Body of pancreas (tissue), 4 donors: ENCODE data around the gene DIP2B.

Experiments used
- POLR2A ChIP-seq, 3 donors: fragments of 450-650 bp; IDR thresholded peaks; one replicate each; pipeline ENCODE4 v1.6.1; 2016; ENCODE audit warnings: antibody characterized with exemption in 3 of 3, mild to moderate bottlenecking in 2 of 3
- TF ChIP-seq, protein P1 (sequence below), 7 experiments: fragments of 450-650 bp in 4 of 7; fragments of 200-600 bp in 3 of 7; sonication (generic) in 3 of 7; IDR thresholded peaks; one replicate each; pipeline ENCODE4 v1.5.1; 2016 to 2019; ENCODE audit warnings: antibody characterized with exemption in 7 of 7

DNA sequence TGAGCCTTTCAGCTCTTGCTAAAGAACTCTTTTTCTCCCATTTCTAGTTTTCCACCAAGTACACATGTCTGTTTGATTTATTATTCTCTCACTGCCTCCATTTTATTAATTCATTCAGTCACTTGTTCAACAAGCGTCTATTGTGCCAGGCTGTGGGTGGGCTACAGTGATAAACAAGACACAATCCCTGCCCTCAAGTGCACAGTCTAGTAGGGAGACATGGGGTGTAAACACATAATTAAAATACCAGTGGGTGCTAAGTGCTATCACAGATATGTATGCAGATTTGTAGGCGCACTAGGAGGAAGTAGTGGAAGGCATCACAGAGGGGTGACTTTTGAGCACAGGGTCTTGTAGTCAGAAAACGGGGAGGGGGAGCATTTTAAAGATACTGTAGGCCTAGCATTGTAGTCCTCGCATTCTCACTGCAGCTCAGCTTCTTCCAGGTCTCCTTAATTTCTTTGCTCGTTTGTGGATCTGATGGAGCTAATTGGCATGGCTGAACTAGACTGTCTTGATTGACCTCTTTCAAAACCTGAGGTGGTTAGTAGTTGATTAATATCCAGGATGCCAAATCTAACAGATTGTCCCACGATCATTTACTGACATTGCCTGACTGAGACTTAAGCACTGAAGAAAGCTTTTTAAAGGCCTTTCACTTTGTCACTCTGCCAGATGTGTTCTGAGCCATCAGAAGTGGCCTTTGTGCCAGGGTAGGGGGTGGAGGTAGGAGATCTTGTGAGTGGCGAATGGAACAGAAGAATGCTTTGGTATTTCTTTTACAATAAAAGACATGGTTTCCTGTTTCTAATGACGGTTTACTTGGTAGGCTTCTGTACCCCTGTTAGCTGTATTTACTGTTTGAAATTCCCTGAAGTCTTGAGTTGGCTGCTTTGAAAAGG lies 116.9 kb downstream of the DIP2B start:
- TF ChIP-seq, protein P1, sequence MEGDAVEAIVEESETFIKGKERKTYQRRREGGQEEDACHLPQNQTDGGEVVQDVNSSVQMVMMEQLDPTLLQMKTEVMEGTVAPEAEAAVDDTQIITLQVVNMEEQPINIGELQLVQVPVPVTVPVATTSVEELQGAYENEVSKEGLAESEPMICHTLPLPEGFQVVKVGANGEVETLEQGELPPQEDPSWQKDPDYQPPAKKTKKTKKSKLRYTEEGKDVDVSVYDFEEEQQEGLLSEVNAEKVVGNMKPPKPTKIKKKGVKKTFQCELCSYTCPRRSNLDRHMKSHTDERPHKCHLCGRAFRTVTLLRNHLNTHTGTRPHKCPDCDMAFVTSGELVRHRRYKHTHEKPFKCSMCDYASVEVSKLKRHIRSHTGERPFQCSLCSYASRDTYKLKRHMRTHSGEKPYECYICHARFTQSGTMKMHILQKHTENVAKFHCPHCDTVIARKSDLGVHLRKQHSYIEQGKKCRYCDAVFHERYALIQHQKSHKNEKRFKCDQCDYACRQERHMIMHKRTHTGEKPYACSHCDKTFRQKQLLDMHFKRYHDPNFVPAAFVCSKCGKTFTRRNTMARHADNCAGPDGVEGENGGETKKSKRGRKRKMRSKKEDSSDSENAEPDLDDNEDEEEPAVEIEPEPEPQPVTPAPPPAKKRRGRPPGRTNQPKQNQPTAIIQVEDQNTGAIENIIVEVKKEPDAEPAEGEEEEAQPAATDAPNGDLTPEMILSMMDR (IDR thresholded peaks at IDR 0.05), result no peak
- TF ChIP-seq POLR2A (IDR thresholded peaks at IDR 0.05), result no peak
